T follicular helper cell (primary cell): ENCODE measurements around the gene SPNS1.
A peak's percentile ranks its signal among the peaks of the same experiment; 100 is the strongest.
"Not testable (repeated sequence)": the region's sequence is repeated elsewhere in the genome, so short reads cannot be mapped to it uniquely, and the experiment has no call there.

Experiments used
- DNase-seq: peaks from one replicate; pipeline ENCODE4 v3.0.0-alpha.2; 2020; ENCODE audit warnings: low read depth

The SPNS1 gene

GRCh38 chr16:28958216-28958615 lies 16.4 kb upstream of the SPNS1 start:
- no peak for DNase-seq

- DNase-seq, result no peak
Observed at GRCh38 chr16:28958836-28959235, 15.7 kb upstream of the SPNS1 start.

DNA sequence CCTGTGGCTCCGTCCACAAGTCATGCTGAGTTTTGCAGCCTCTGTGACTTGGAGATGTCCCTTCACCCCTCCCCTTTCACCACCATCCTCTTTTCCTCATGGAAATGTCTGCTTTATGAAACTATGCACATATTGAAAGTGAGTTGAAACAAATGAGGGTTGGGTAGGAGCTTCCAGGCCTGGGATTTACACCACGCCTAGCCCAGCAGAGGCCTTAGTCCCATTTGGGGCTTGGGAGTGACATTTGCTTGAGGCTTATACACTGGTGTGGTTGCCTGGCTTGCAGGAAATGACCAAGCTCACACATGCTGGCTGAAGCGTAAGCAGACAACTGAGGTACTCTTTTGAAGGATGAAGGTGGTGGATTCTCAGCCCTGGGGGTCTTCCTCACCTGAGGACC lies 10.5 kb upstream of the SPNS1 start:
- DNase-seq, result no peak

DNA sequence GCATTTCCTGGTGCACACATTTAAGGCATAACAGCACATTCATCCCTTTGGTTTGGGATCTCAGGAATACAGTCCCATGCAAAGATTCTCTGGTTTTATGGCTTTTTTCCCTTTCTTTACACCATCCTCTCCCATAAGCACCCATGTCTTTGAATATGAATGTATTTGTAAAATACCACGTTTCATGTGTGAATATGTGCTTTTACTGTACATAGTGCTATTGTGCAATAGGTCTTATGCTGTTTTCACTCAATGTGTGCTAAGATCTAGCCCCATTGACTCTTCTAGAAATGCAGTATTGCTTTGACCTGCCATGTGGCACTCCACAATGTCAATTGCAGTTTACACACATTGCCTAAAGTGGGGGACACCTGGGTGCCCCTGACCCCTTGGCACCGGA lies 10.1 kb upstream of the SPNS1 start:
- no peak for DNase-seq

- DNase-seq, result no peak
Observed at GRCh38 chr16:28967156-28967555, 7.4 kb upstream of the SPNS1 start.

GRCh38 chr16:28969696-28970095 lies 4.9 kb upstream of the SPNS1 start:
- DNase-seq, result not testable (repeated sequence)

DNA sequence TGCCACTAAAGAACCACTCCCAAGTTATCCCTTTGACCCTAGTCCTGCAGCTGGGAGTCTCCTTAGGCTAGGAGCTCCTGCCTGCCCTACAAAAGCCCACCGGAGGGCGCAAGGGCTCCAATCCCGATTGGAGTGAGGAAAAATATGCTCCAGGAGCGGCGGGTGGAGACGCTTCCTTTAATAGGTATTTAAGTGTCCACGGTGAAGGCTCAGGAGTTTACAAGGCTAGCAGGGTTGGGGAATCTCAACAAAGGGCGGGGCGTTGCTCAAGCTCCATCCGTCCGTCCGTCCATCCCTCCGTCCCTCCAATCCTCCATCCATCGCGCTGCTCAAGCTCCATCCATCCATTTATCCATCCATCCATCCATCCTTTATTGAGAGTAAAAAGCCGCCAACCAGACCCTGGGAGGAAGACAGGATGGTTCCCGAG lies 556 bp upstream of the SPNS1 start:
- DNase-seq, result no peak

- no peak for DNase-seq
Observed at GRCh38 chr16:28975158-28975599, 601 bp downstream of the SPNS1 start.

- DNase-seq, result no peak
Observed at GRCh38 chr16:28977703-28978662, 3.4 kb downstream of the SPNS1 start.

- DNase-seq, result not testable (repeated sequence)
Observed at GRCh38 chr16:28980330-28980729, 5.8 kb downstream of the SPNS1 start.

DNA sequence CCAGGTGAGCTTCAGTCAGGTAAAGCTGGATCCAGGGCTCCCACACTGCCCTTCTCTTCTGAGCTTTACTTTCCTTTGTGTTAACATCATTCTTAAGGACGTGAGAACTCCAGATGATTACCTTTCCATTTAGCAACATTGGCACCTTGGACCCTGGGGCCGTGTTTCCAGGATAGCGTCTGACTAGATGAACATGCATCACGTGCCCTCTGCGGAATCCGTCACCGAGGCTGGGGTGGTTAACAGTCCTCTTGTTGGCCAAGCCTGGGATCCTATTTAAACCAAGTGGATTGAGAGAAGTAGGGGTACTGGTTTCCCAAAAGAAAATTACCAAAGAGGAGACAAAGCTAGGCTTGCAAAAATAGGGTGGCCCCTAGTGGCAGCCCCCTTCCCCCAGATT lies 6.4 kb downstream of the SPNS1 start:
- no peak for DNase-seq

DNA sequence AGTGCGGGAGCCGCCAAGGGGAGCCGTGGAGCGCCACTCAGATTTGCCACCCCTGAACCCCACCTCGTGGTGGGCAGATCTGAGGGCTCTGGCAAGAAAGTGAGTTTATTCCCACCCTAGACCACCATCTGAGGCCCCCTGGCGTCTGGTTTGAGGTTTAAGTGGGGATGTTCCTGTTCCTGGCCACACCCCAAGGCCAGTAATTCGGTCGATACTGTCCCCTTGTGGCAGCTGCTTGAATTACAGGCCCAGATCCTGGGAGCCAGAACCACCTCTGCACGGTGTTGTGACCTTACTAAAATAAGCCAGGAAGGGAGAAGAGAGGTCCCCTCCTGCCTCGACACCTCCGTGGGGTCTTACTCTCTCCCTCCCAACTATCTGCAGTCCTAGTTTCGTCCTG lies 6.9 kb downstream of the SPNS1 start:
- no peak for DNase-seq

DNA sequence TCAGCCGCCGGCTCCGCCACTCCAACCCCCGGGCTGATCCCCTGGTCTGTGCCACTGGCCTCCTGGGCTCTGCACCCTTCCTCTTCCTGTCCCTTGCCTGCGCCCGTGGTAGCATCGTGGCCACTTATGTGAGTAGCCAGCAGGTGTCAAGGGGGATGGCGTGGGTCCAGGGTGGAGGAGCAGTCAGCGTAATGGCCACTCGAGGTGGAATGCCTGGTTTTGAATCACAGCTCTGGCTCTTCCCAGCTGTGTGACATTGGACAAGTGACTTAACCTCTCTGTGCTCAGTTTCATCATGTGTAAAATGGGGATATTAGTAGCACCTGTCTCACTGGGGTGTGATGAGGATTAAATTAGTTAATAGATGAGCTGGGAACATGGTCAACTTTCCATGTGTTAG lies 7.8 kb downstream of the SPNS1 start:
- DNase-seq, result no peak

GRCh38 chr16:28982949-28983348 lies 8.4 kb downstream of the SPNS1 start:
- no peak for DNase-seq

- DNase-seq, result no peak
Observed at GRCh38 chr16:28983644-28984043, 9.1 kb downstream of the SPNS1 start.

DNA sequence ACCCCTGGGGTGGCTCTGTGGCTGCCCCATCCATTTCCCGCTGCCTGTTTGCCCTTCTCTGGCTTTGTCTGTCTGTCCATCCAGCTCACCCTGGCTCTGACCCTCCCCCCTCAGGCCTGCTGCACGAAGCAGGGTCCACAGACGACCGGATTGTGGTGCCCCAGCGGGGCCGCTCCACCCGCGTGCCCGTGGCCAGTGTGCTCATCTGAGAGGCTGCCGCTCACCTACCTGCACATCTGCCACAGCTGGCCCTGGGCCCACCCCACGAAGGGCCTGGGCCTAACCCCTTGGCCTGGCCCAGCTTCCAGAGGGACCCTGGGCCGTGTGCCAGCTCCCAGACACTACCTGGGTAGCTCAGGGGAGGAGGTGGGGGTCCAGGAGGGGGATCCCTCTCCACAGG lies 9.5 kb downstream of the SPNS1 start:
- DNase-seq, result no peak

DNA sequence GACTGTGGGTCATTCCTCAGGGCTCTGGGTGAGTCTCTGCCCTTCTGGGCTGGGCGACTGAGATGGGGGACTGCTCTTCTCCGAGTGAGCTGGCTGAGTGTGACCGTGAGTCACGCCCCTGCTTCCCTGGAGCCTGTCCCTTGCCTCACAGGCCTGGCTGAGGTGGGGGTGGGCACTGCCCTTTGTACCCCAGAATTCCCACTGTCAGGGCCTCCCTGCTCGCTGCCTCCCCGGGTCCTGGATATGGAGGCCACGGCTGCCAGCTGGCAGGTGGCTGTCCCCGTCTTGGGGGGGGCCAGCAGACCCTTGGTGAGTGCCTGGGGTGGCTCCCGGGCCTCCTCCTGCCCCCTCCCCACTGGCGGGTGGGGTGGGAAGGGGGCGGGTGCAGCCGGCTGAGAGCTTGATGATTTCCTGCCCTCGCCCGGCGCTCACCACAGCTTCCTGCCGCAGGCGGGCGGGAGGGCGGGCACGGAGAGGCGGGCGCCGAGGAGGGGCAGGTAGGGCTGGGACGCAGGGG lies 10.1 kb downstream of the SPNS1 start, which contains the start of gene LAT:
LAT (plus strand) TSS at position 434 of the 517 bp plus-strand sequence. CDS start 366 bp downstream, outside the sequence.
- peak; percentile 72 for DNase-seq

DNA sequence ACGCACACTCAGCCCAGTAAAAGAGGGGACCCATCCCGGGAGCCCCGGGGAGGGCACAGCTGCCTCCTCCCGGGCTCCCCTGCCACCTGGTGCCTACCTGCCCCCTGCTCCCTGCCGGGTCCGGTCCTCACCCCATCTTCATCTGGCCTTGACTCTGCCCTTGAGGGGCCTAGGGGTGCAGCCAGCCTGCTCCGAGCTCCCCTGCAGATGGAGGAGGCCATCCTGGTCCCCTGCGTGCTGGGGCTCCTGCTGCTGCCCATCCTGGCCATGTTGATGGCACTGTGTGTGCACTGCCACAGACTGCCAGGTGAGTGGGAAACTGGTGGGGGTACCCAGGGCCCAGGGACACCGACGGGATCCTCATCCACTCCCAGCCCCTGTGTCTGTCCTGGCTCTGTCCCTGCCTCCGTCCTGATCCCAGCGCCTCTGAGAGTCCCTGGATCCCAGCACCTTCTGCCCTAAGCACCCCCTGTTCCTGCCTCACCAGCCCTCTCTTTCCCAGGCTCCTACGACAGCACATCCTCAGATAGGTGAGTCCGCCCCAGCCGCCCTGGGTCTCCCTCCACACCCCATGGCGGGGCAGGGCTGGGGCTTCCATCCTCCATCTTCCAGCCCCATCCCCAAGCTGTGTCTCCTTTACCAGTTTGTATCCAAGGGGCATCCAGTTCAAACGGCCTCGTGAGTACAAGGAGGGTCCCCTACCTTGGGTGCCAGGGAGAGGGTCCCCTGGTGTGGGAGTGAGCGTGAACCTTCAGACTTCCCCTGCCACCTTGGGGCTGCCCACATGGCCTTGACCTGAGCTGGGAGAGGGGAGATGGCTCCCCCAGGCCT lies 10.8 kb downstream of the SPNS1 start:
- no peak for DNase-seq

DNA sequence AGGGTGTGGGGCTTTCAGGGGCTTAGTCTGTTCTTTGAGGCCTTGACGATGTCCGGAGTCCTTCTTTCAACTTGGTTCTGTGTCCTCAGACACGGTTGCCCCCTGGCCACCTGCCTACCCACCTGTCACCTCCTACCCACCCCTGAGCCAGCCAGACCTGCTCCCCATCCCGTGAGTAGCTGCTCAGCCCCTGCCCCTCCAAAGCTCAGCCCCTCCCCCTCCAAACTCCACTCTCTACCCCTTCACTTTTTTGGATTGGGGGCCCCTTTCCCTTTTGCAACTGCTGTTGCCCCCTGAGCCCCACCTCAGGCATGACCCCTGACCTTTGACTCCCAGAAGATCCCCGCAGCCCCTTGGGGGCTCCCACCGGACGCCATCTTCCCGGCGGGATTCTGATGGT lies 11.5 kb downstream of the SPNS1 start:
- DNase-seq, result no peak

DNA sequence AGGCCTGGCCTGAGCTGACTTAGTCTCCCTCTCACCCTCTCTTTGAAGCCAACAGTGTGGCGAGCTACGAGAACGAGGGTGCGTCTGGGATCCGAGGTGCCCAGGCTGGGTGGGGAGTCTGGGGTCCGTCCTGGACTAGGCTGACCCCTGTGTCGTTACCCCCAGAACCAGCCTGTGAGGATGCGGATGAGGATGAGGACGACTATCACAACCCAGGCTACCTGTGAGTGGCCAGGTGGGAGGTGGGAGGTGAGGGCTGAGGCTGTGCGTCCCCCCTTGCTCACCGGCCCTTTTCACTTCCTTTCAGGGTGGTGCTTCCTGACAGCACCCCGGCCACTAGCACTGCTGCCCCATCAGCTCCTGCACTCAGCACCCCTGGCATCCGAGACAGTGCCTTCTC lies 11.9 kb downstream of the SPNS1 start:
- no peak for DNase-seq

- DNase-seq, result no peak
Observed at GRCh38 chr16:28987170-28987853, 12.7 kb downstream of the SPNS1 start.

- DNase-seq, result no peak
Observed at GRCh38 chr16:28989363-28989762, 14.8 kb downstream of the SPNS1 start.
